ENCODE results near the gene CACNA1A.

GRCh38 chr19:13548131-13548530 lies 41.9 kb upstream of the CACNA1A start:
- no peak for TF ChIP-seq CTCF (IDR thresholded peaks at IDR 0.05)
- no peak for TF ChIP-seq POLR2A (IDR thresholded peaks at IDR 0.05)

Data from heart left ventricle (tissue), 13 donors.